HG02610 (cell line): ENCODE results near the gene PDGFB.

Experiments used
- ATAC-seq: cut with Tn5 transposase; IDR thresholded peaks from one replicate; pipeline ENCODE4 v1.9.1; 2021; ENCODE audit warnings: mild to moderate bottlenecking, moderate library complexity; ENCODE audit not compliant: unreplicated experiment

The PDGFB gene

GRCh38 chr22:39176714-39177455 lies 67.9 kb downstream of the PDGFB start:
- no peak for ATAC-seq

GRCh38 chr22:39176143-39176713 lies 68.6 kb downstream of the PDGFB start:
- ATAC-seq: no peak

GRCh38 chr22:39175353-39176142 lies 69.2 kb downstream of the PDGFB start:
- no peak for ATAC-seq

DNA sequence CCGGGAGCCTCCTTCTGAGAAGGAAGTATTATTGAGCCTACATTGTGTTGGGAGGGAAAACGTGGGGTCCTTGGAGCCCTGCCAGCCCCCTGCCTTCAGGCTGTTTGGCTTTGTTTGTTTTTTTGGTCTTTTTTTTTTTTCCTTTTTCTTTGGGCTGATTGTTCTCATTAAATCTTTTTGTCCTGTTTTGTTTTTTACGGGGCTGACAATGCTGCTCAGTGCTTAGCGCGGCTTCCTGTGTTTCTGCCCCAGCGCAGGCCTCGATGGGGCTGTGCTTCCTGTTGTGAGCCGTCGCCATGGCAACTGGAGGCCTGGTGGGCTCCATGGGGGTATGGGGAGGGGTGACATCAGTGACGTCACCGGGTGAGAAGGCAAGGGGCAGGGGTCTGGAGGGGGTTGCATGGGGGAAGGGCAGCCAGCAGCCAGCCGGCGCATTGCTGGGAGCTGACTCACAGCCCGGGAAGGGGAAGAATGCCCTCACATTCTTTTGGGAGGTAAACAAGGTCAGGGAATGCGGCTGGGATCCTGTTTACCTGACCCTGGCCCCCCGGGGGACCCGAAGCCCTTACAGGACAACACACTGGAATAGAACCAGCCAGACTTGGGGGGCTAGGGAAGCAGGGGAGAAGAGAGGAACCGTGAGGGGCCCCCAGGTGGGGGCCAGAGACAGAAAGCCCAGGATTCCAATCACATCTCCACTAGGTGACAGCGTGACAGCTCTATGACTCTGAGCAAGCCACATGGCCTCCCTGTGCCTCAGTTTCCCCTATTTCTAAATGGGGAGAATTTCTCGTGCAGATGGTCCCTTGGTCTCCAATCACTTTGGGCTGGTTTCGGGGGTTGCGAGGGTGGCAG lies 70.1 kb downstream of the PDGFB start:
- ATAC-seq: no peak

- ATAC-seq: no peak
Measured at GRCh38 chr22:39173787-39174497, 70.8 kb downstream of the PDGFB start.
